Fibroblast of lung (primary cell): ENCODE measurements around the gene COL5A2.

Experiments
- EZH2 ChIP-seq: IDR thresholded peaks from 2 replicates; pipeline ENCODE4 v1.5.1; 2012; ENCODE audit warnings: low read length, control low read depth, mild to moderate bottlenecking; ENCODE audit errors: missing control alignments
- TF ChIP-seq, protein P1 (sequence below), 2 donors: IDR thresholded peaks in 1 of 2; conservative IDR thresholded peaks in 1 of 2; 1 replicate in 1 of 2; 2 replicates in 1 of 2; pipeline ENCODE4 v1.5.1; 2011 to 2012; ENCODE audit warnings: low read length in 2 of 2, control low read depth in 1 of 2, inconsistent platforms in 1 of 2, low read depth in 1 of 2, mild to moderate bottlenecking in 1 of 2

DNA sequence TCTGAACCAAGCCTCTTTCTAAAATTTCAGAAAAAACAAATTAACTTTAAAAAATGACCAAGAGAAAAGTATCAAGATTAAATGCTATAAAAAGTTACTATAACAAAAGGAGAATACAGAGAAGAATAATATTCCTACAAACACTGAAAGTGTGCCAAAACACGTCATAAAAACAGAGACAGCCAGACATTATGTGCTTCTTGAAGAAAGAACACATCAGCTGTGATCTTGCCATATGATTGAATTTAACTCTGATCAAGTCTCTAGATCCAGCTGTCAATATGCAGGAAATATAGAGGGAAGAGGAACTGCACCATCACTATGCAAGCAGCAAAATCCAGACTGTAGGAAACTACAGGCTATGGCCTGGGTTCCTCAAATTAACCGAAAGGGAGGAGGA lies 33.7 kb upstream of the COL5A2 start:
- TF ChIP-seq, protein P1, sequence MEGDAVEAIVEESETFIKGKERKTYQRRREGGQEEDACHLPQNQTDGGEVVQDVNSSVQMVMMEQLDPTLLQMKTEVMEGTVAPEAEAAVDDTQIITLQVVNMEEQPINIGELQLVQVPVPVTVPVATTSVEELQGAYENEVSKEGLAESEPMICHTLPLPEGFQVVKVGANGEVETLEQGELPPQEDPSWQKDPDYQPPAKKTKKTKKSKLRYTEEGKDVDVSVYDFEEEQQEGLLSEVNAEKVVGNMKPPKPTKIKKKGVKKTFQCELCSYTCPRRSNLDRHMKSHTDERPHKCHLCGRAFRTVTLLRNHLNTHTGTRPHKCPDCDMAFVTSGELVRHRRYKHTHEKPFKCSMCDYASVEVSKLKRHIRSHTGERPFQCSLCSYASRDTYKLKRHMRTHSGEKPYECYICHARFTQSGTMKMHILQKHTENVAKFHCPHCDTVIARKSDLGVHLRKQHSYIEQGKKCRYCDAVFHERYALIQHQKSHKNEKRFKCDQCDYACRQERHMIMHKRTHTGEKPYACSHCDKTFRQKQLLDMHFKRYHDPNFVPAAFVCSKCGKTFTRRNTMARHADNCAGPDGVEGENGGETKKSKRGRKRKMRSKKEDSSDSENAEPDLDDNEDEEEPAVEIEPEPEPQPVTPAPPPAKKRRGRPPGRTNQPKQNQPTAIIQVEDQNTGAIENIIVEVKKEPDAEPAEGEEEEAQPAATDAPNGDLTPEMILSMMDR (conservative IDR thresholded peaks at IDR 0.05 in 1 of 2, IDR thresholded peaks at IDR 0.05 in 1 of 2; ENCODE audit: low read depth in 1 of 2, low read length in 2 of 2), result no peak
- TF ChIP-seq EZH2, result no peak
